HCT116 (cell line): ENCODE results near the gene PAX8. TPM values are rescaled to one million over a fixed set of nuclear protein-coding genes. Genes with fewer than 3 reads are reported as not detected.

Experiments used
- ATAC-seq: fragments of 200-7000 bp; cut with Tn5 transposase; 2 replicates; pipeline ENCODE4 v1.9.1; 2020; ENCODE audit warnings: mild to moderate bottlenecking, moderate library complexity
- BruUV-seq: library from RNA; stranded (reverse); fragments of 400-500 nt; replicated peaks from 2 replicates; lab custom pipeline; 2021; lab: Mats Ljungman, UMichigan
- CTCF ChIA-PET: fragments of 300-600 bp; sonication (Branson Sonifier 250); formaldehyde crosslinking; loops from one replicate; lab custom pipeline; 2021; ENCODE audit warnings: antibody characterized with exemption; lab: Charles Lee
- POLR2A ChIA-PET: fragments of 300-600, 350-600 bp; sonication (Branson Sonifier 250); formaldehyde crosslinking; loops from one replicate; lab custom pipeline; 2021; ENCODE audit warnings: antibody characterized with exemption; lab: Charles Lee
- RAD21 ChIA-PET, 2 experiments: fragments of 300-600 bp; sonication (Branson Sonifier 250); formaldehyde crosslinking; loops; one replicate each; lab custom pipeline; 2023; ENCODE audit warnings: low total read pairs in 2 of 2; ENCODE audit not compliant: uncharacterized antibody in 2 of 2, unreplicated experiment in 2 of 2, low non-redundant PET in 1 of 2; lab: Charles Lee
- DNase-seq: peaks from one replicate; pipeline ENCODE4 v3.0.0-alpha.2; 2010; ENCODE audit warnings: low read depth, low spot score
- H2AFZ ChIP-seq: fragments of 200-600 bp; shearing (Covaris generic), sonication (generic); 2 replicates; pipeline ENCODE4 v1.6.1; 2017; ENCODE audit warnings: low read depth, mixed run types, mixed read lengths, antibody characterized with exemption, low read length; ENCODE audit not compliant: poor library complexity, severe bottlenecking
- H3K27ac ChIP-seq: 2 replicates; pipeline ENCODE4 v1.5.1; 2012; ENCODE audit warnings: low read depth, low read length
- H3K27me3 ChIP-seq: fragments of 200-600 bp; sonication (generic); 2 replicates; pipeline ENCODE4 v1.6.1; 2016; ENCODE audit warnings: mixed run types, low read length, mixed read lengths; ENCODE audit not compliant: insufficient read depth
- H3K36me3 ChIP-seq, 2 experiments: fragments of 200-500 bp in 1 of 2; fragments of 200-600 bp in 1 of 2; sonication (Bioruptor generic) in 1 of 2; sonication (generic) in 1 of 2; 2 replicates each; pipeline versions ENCODE4 v1.5.1 to v1.6.1; 2014 to 2016; ENCODE audit warnings: low read length in 2 of 2, inconsistent platforms in 1 of 2, mixed read lengths in 1 of 2, mixed run types in 1 of 2; ENCODE audit not compliant: insufficient read depth in 2 of 2, control insufficient read depth in 1 of 2
- H3K4me1 ChIP-seq, 2 experiments: fragments of 200-600 bp in 1 of 2; sonication (generic) in 1 of 2; 2 replicates each; pipeline versions ENCODE4 v1.5.1 to v1.6.1; 2012 to 2017; ENCODE audit warnings: low read length in 2 of 2, inconsistent platforms in 1 of 2, mild to moderate bottlenecking in 1 of 2, mixed read lengths in 1 of 2, mixed run types in 1 of 2, moderate library complexity in 1 of 2; ENCODE audit not compliant: insufficient read depth in 2 of 2, control insufficient read depth in 1 of 2
- H3K4me2 ChIP-seq: fragments of 200-600 bp; sonication (generic); 2 replicates; pipeline ENCODE4 v1.6.1; 2017; ENCODE audit warnings: mixed run types, low read length, mixed read lengths
- H3K4me3 ChIP-seq, 2 experiments: fragments of 200-600 bp in 1 of 2; sonication (generic) in 1 of 2; replicated peaks in 1 of 2; 2 replicates each; pipeline ENCODE4 v1.5.1; 2011 to 2016; ENCODE audit warnings: low read length in 2 of 2, control low read depth in 1 of 2, low read depth in 1 of 2, mild to moderate bottlenecking in 1 of 2, mixed read lengths in 1 of 2, mixed run types in 1 of 2
- H3K79me2 ChIP-seq: fragments of 200-600 bp; sonication (generic); 2 replicates; pipeline ENCODE4 v1.6.1; 2017; ENCODE audit warnings: mild to moderate bottlenecking, mixed run types, low read length, moderate library complexity, mixed read lengths; ENCODE audit not compliant: insufficient read depth
- H3K9ac ChIP-seq: fragments of 200-600 bp; sonication (generic); 2 replicates; pipeline ENCODE4 v1.6.1; 2016; ENCODE audit warnings: low read length, mixed read lengths
- H3K9me2 ChIP-seq: fragments of 200-600 bp; sonication (generic), shearing (Covaris generic); 2 replicates; pipeline ENCODE4 v1.6.1; 2017; ENCODE audit warnings: mixed run types, mild to moderate bottlenecking, moderate library complexity; ENCODE audit not compliant: insufficient read depth
- H3K9me3 ChIP-seq, 2 experiments: fragments of 200-500 bp in 1 of 2; fragments of 200-600 bp in 1 of 2; sonication (Bioruptor generic) in 1 of 2; sonication (generic) in 1 of 2; 2 replicates each; pipeline ENCODE4 v1.6.1; 2014 to 2017; ENCODE audit warnings: low read length in 2 of 2, mixed read lengths in 2 of 2, inconsistent platforms in 1 of 2, low read depth in 1 of 2, mild to moderate bottlenecking in 1 of 2, mixed run types in 1 of 2, moderate library complexity in 1 of 2; ENCODE audit not compliant: control insufficient read depth in 1 of 2, insufficient read depth in 1 of 2
- H4K20me1 ChIP-seq: fragments of 200-600 bp; sonication (generic), shearing (Covaris generic); 2 replicates; pipeline ENCODE4 v1.6.1; 2017; ENCODE audit warnings: mixed run types, mild to moderate bottlenecking, moderate library complexity; ENCODE audit not compliant: insufficient read depth
- ATF3 ChIP-seq: IDR thresholded peaks from 2 replicates; pipeline ENCODE4 v1.6.1; 2012
- CBX3 ChIP-seq: IDR thresholded peaks from 2 replicates; pipeline ENCODE4 v1.6.1; 2012; ENCODE audit warnings: low read depth
- CEBPB ChIP-seq: IDR thresholded peaks from 2 replicates; pipeline ENCODE4 v1.6.1; 2012; ENCODE audit warnings: low read depth
- CTCF ChIP-seq, 3 experiments: fragments of 200-600 bp in 1 of 3; sonication (generic) in 1 of 3; IDR thresholded peaks in 2 of 3; conservative IDR thresholded peaks in 1 of 3; 2 replicates each; pipeline ENCODE4 v1.5.1; 2012 to 2017; ENCODE audit warnings: low read depth in 2 of 3, low read length in 2 of 3, antibody characterized with exemption in 1 of 3, borderline replicate concordance in 1 of 3, control low read depth in 1 of 3, mild to moderate bottlenecking in 1 of 3, mixed read lengths in 1 of 3, mixed run types in 1 of 3, moderate library complexity in 1 of 3; ENCODE audit not compliant: insufficient read depth in 1 of 3
- EZH2phosphoT487 ChIP-seq: fragments of 200-600 bp; IDR thresholded peaks from 2 replicates; pipeline ENCODE4 v1.6.1; 2018; ENCODE audit warnings: antibody characterized with exemption, borderline replicate concordance
- FOSL1 ChIP-seq: IDR thresholded peaks from 2 replicates; pipeline ENCODE4 v1.6.1; 2012; ENCODE audit warnings: low read depth
- JUND ChIP-seq: IDR thresholded peaks from 2 replicates; pipeline ENCODE4 v1.6.1; 2012
- MAX ChIP-seq: IDR thresholded peaks from 2 replicates; pipeline ENCODE4 v1.6.1; 2012
- POLR2A ChIP-seq: IDR thresholded peaks from 2 replicates; pipeline ENCODE4 v1.7.0; 2011; ENCODE audit warnings: borderline replicate concordance; ENCODE audit not compliant: insufficient read depth, insufficient read length; ENCODE audit errors: extremely low read depth
- POLR2AphosphoS5 ChIP-seq: IDR thresholded peaks from 2 replicates; pipeline ENCODE4 v1.6.1; 2011; ENCODE audit warnings: mild to moderate bottlenecking, low read depth, low read length, moderate library complexity
- RAD21 ChIP-seq: IDR thresholded peaks from 2 replicates; pipeline ENCODE4 v1.6.1; 2012; ENCODE audit warnings: low read depth, mild to moderate bottlenecking
- REST ChIP-seq: IDR thresholded peaks from 2 replicates; pipeline ENCODE4 v1.6.1; 2012; ENCODE audit warnings: low read depth
- SIN3A ChIP-seq: IDR thresholded peaks from 2 replicates; pipeline ENCODE4 v1.6.1; 2012; ENCODE audit warnings: low read depth
- SP1 ChIP-seq: IDR thresholded peaks from 2 replicates; pipeline ENCODE4 v1.6.1; 2012; ENCODE audit warnings: low read depth
- SRF ChIP-seq: IDR thresholded peaks from 2 replicates; pipeline ENCODE4 v1.6.1; 2012; ENCODE audit warnings: low read depth
- TCF7L2 ChIP-seq: IDR thresholded peaks from 2 replicates; pipeline ENCODE4 v1.7.0; 2011; ENCODE audit warnings: borderline replicate concordance, inconsistent platforms; ENCODE audit not compliant: insufficient read depth, insufficient read length; ENCODE audit errors: extremely low read depth
- YY1 ChIP-seq: IDR thresholded peaks from 2 replicates; pipeline ENCODE4 v1.6.1; 2011; ENCODE audit warnings: low read length, low read depth, moderate library complexity, mild to moderate bottlenecking; ENCODE audit not compliant: insufficient replicate concordance; ENCODE audit errors: extremely low read depth
- ZBTB33 ChIP-seq: IDR thresholded peaks from 2 replicates; pipeline ENCODE4 v1.6.1; 2011; ENCODE audit warnings: mild to moderate bottlenecking, low read length, moderate library complexity; ENCODE audit not compliant: insufficient replicate concordance; ENCODE audit errors: extremely low read depth
- ZFX ChIP-seq: fragments of 450-650 bp; IDR thresholded peaks from 2 replicates; pipeline ENCODE4 v1.6.1; 2017
- intact Hi-C: fragments of 100-400 bp; cut with micrococcal nuclease; formaldehyde crosslinking; loops from 2 replicates; pipeline ENCODE4 v1.10.0; 2022
- total RNA-seq: library from RNA; stranded (reverse); gene quantifications from one replicate; pipeline ENCODE4 v1.2.1, GENCODE V29; 2021; ENCODE audit not compliant: unreplicated experiment

PAX8 gene
- total RNA-seq, 1 experiment from 2014 or later, result 4.4 TPM

- H2AFZ ChIP-seq, result no peak overlapping the region
- H3K9ac ChIP-seq, result no peak overlapping the region
- H3K4me3 ChIP-seq, result no peak overlapping the region
- POLR2A ChIA-PET, result no interaction called here
- H3K27ac ChIP-seq, result no peak overlapping the region
- H3K79me2 ChIP-seq, result no peaks in the 10 kb centered on the region
- no peak overlapping the region for H3K4me2 ChIP-seq
- TF ChIP-seq REST, result no peak
- TF ChIP-seq ZFX, result no peak
- no peak for TF ChIP-seq CTCF (IDR thresholded peaks at IDR 0.05 in 2 of 3, conservative IDR thresholded peaks at IDR 0.05 in 1 of 3; ENCODE audit: borderline replicate concordance in 1 of 3, insufficient read depth in 1 of 3, low read depth in 2 of 3, low read length in 2 of 3)
- TF ChIP-seq SRF, result no peak
- TF ChIP-seq RAD21, result no peak
- no peak for TF ChIP-seq SP1
- TF ChIP-seq TCF7L2, result no peak
- TF ChIP-seq ZBTB33, result no peak
- no peak for TF ChIP-seq POLR2A
- no peak for TF ChIP-seq CEBPB
- TF ChIP-seq POLR2AphosphoS5, result no peak
- no peak for TF ChIP-seq ATF3
- TF ChIP-seq FOSL1, result no peak
- no peak for TF ChIP-seq SIN3A
- no peak for TF ChIP-seq CBX3
- TF ChIP-seq EZH2phosphoT487, result no peak
- TF ChIP-seq JUND, result no peak
- TF ChIP-seq MAX, result no peak
- no peak for TF ChIP-seq YY1
- TF ChIP-seq, all 23 proteins: peak for 0
- intact Hi-C loops, result no loop called here
- H3K9me3 ChIP-seq, result no peaks in the 10 kb centered on the region
- DNase-seq, result no peak
- BruUV-seq, result no TSS peak
- RAD21 ChIA-PET, result no interaction called here
- ATAC-seq, result no peak
- no peaks in the 10 kb centered on the region for H3K27me3 ChIP-seq
- no peaks in the 10 kb centered on the region; a peak in 1 of 4 replicates for H3K4me1 ChIP-seq
- no peaks in the 10 kb centered on the region for H4K20me1 ChIP-seq
- CTCF ChIA-PET, result no interaction called here
- peaks cover 4% of the 10 kb centered on the region; the same call in 1 of the 2 replicates for H3K9me2 ChIP-seq
- H3K36me3 ChIP-seq, result no peaks in the 10 kb centered on the region
These were observed 51.4 kb downstream of the PAX8 start for GRCh38 chr2:113227290-113227689.
